NCI-H446 treated with DMSO at 0.1 percent for 48 hours (cell line): ENCODE results near the gene FOXP3.

Experiments
- DNase-seq: peaks from one replicate; lab custom pipeline; 2025; lab: John Stamatoyannopoulos, UW

The FOXP3 gene

DNA sequence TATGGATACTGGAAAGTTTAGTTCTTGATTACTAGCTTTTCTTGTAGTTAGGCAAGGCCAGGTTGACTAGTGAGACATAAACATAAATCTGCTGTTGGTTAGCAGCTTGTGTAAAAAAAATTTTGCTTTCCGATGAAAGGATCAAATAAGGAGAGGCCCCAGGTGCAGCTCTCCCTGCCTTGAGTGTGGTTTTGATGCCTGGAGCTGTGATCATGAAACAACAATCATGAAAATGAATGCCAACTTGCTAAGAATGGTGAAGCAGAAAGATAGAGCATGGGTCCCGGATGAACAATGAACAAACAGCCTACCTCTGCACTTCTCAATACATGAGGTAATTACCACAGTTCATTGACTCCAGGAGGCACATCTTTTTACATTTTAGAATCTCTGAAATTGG, 50.1 kb downstream of the FOXP3 start:
- no peak for DNase-seq

DNA sequence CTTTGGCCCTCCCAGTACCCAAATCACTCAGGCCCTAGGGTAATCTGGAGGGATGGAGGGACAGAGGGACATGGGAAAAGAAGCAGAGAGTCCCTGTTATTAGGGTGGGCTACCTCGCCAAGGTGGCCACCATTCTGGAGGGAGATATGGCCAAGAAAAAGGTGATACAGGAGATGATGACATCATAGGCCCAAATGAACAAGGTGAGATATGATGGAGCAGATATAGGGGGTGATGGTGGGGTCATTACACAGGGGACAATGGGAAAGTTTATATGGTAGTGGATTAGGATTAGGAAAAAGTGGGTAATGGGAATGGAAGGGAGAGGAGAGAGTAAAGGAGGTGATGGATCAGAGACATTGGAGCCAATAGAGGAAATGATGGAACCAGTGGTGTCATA, 51.6 kb downstream of the FOXP3 start:
- DNase-seq = no peak

GRCh38 chrX:49212209-49212608, 52.3 kb downstream of the FOXP3 start:
- no peak for DNase-seq

DNA sequence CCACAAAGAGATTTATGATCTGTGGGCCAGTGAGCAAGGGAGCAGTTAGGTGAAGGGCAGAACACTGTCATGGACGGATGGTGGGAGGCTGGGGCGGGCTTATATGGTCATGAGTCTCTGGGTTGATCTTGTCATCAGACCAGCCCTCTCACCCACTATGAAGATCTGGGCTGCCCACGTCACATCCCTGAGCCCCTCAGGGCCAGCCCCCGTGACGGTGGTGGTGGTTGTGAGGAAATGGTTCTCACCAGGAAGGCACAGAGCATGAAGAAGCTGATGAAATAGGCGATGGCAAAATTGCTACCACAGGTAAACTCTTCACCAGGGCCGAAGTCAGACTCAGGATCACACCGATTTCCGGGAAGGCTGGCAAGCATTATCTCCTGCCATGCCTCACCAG, 53.4 kb downstream of the FOXP3 start:
- DNase-seq = no peak

DNA sequence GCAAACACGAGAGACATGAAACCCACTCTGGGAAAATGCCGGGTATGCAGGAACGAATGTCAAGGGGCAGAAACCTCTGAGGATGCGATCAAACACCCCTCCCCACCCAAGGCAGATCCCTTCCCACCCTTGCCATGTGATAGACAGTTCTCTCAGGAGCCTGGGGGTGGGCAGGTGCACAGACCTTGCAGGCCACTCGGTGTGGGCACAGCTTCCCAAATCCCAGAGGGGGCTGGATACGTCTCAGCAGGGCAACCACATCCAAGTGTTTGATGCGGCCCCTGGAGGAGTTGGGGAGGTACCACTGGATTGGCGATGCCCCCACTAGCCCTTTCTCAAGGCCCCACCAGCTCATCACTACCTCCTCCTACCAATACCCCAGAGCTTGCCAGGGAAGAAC, 54.1 kb downstream of the FOXP3 start:
- DNase-seq = no peak

DNA sequence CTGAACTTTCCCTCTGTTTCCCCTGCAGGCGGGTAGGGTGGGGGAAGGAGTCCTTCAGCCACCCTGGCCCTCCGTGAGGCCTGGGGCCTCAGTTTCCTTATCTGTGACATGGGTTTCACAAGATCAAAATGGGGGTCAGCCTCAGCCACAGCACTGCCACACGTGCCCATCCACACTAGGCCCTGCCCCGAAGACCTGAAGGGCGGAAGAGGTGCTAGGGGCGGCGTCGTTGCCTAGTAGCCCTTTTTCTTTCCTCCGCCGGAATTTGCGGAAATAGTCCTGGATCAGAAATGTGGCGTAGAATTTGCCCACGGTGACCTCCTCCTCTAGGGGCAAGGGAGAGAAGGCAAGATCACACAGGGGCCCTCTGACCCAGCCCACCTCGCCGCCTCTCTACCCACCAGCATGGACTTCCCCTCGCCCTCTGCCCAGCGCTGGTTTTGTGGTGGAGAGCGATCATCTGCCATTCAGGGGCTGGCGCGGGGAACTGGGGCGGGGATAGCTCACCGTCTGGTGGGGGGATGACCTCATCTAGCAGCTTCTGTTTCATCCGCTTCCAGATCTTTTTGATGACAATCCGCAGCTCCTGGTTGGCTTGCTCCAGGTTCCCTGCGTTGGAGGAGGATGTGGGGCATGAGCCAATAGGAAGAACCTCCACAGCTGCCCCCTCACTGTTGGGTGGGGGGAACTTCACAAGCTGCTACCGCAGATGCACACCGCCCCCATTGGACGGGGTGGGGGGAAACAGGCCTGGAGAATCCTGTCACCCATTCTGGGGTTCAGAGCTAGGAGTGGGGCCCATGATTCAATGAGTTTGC, 54.9 kb downstream of the FOXP3 start:
- peak; percentile 42 for DNase-seq

- DNase-seq = no peak
These were observed 56.1 kb downstream of the FOXP3 start for GRCh38 chrX:49208399-49208798.

DNA sequence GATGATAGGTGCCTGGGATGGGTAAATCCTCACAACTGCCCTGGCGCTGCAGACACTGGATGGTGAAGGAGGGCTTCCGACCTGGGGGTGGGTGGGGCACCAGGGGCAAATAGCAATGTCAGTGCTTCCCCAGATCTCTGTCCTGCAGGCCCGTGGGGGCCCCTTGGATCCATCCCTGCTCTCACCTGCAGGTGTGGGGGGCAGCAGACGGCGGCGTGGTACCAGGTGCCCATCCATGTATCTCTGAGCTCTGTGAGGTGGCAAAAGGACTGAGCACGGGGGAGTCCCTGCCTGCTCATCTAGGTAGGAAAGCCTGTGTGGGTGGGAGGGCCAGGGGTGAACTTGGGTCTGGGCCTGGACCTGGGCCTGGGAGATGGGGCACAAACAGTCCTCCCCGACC, 58.0 kb downstream of the FOXP3 start:
- DNase-seq = no peak

DNA sequence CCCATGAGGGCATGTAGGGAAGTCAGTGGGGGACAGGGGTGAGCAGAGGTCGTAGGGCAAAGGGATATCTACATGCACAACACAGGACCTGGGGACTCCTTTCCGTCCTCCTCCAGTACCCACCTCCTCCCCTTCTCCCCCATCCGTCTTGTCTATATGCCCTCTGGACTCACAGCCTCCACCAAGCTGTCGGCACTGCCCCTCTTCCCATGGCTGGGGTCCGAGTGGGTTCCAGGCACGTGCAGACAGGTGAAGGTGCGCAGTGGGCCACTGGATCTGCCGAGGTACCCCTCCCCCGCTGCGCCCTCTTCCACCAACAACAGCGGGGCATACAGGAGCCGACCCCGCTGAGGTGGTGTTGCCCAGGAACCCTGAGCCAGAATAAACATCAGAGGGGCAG, 59.1 kb downstream of the FOXP3 start:
- no peak for DNase-seq

- no peak for DNase-seq
These were observed 59.8 kb downstream of the FOXP3 start for GRCh38 chrX:49204709-49205108.

- DNase-seq = no peak
These were observed 60.5 kb downstream of the FOXP3 start for GRCh38 chrX:49204017-49204416.

DNA sequence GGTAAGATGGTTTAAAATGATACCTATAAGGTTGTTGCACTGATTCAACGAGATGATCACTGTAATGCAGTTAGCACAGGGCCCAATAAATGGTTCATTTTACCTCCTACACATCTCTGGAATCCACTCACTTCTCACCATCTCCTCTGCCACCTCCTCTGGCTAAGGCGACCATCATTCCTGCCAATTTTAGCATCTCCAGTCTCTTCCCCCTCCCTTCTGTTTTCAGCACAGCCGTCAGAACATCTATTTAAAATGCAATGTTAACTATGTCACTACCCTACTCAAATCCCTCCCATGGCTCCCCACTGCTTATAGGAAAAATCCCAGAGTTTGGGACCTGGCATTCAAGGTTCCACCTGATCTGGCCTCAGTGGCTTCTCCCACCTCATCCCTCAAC, 61.0 kb downstream of the FOXP3 start:
- DNase-seq = no peak

DNA sequence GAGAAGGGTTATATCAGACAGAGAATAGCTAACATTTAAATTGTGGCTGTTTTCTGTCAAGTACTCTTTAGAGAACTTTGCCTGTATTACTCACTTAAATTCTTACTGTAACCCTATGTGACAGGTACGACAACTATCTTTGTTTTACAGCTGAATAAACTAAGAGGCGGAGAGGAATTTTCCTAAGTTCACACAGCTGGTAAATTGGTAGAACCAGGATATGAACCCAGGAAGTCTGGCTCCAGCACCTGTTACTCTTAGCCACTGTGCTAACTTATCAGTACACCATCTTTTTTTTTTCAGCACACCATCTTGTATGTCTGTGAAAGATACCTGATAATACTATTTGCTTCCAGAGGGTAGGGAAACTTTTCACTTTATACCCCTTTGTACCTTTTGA, 62.5 kb downstream of the FOXP3 start:
- no peak for DNase-seq
